ENCODE results near the gene RPTOR. TPM values are rescaled to one million over a fixed set of nuclear protein-coding genes. Genes with fewer than 3 reads are reported as not detected.

RPTOR gene
- total RNA-seq, 3 donors from 2014 or later = 21.4 to 27.5 (median 23.6) TPM

- intact Hi-C loops (cut with DNase I; ENCODE audit: low total_unique reads) = no loop called here
- no peak for TF ChIP-seq POLR2A (IDR thresholded peaks at IDR 0.05)
- TF ChIP-seq POLR2AphosphoS5 (IDR thresholded peaks at IDR 0.05) = no peak
- TF ChIP-seq CTCF (IDR thresholded peaks at IDR 0.05) = no peak
- no peaks in the 10 kb centered on the region for H3K36me3 ChIP-seq
- no peaks in the 10 kb centered on the region for H3K4me1 ChIP-seq
- H3K27ac ChIP-seq = no peak overlapping the region
- DNase-seq (ENCODE audit: low spot score in 2 of 2) = no peak
- no peaks in the 10 kb centered on the region for H3K27me3 ChIP-seq
- H3K9me3 ChIP-seq = no peaks in the 10 kb centered on the region
- H3K4me3 ChIP-seq = no peak overlapping the region
Observed at GRCh38 chr17:80951121-80952090, 406.8 kb downstream of the RPTOR start.

GRCh38 chr17:80952291-80952690 lies 407.7 kb downstream of the RPTOR start:
- H3K27ac ChIP-seq = no peak overlapping the region
- intact Hi-C loops (cut with DNase I; ENCODE audit: low total_unique reads) = no loop called here
- no peaks in the 10 kb centered on the region for H3K27me3 ChIP-seq
- no peak overlapping the region for H3K4me3 ChIP-seq
- no peaks in the 10 kb centered on the region for H3K4me1 ChIP-seq
- DNase-seq (ENCODE audit: low spot score in 2 of 2) = no peak
- H3K9me3 ChIP-seq = no peaks in the 10 kb centered on the region
- no peak for TF ChIP-seq CTCF (IDR thresholded peaks at IDR 0.05)
- TF ChIP-seq POLR2A (IDR thresholded peaks at IDR 0.05) = no peak
- TF ChIP-seq POLR2AphosphoS5 (IDR thresholded peaks at IDR 0.05) = no peak
- no peaks in the 10 kb centered on the region for H3K36me3 ChIP-seq

GRCh38 chr17:80953471-80954315 lies 409.1 kb downstream of the RPTOR start:
- H3K36me3 ChIP-seq = no peaks in the 10 kb centered on the region
- H3K4me1 ChIP-seq = peaks cover 0 to 1% of the 10 kb centered on the region in 2 donors
- H3K4me3 ChIP-seq = no peak overlapping the region
- H3K27ac ChIP-seq = no peak overlapping the region
- DNase-seq (ENCODE audit: low spot score in 2 of 2) = no peak
- H3K9me3 ChIP-seq = no peaks in the 10 kb centered on the region
- TF ChIP-seq CTCF (IDR thresholded peaks at IDR 0.05) (no peak), POLR2AphosphoS5 (IDR thresholded peaks at IDR 0.05) (no peak), POLR2A (IDR thresholded peaks at IDR 0.05) (no peak)
- intact Hi-C loops (cut with DNase I; ENCODE audit: low total_unique reads) = no loop called here
- no peaks in the 10 kb centered on the region for H3K27me3 ChIP-seq

- H3K36me3 ChIP-seq = no peaks in the 10 kb centered on the region
- TF ChIP-seq POLR2A (IDR thresholded peaks at IDR 0.05) = no peak
- DNase-seq (ENCODE audit: low spot score in 2 of 2) = no peak
Observed at GRCh38 chr17:80955078-80955477, 410.4 kb downstream of the RPTOR start.

GRCh38 chr17:80955671-80956280 lies 411.1 kb downstream of the RPTOR start:
- Histone ChIP-seq H3K36me3 (no peaks in the 10 kb centered on the region), H3K9me3 (no peaks in the 10 kb centered on the region), H3K27ac (no peak overlapping the region), H3K4me3 (no peak overlapping the region), H3K27me3 (no peaks in the 10 kb centered on the region), H3K4me1 (peaks cover 15% of the 10 kb centered on the region in 2 donors)
- TF ChIP-seq POLR2A (IDR thresholded peaks at IDR 0.05) = no peak
- no peak for TF ChIP-seq CTCF (IDR thresholded peaks at IDR 0.05)
- no peak for TF ChIP-seq POLR2AphosphoS5 (IDR thresholded peaks at IDR 0.05)
- no peak for DNase-seq (ENCODE audit: low spot score in 2 of 2)
- intact Hi-C loops (cut with DNase I; ENCODE audit: low total_unique reads) = no loop called here

More at GRCh38 chr17:80955078-80955477, 410.4 kb downstream of the RPTOR start:
- no peak overlapping the region for H3K27ac ChIP-seq
- intact Hi-C loops (cut with DNase I; ENCODE audit: low total_unique reads) = no loop called here
- no peaks in the 10 kb centered on the region for H3K27me3 ChIP-seq
- no peaks in the 10 kb centered on the region for H3K9me3 ChIP-seq
- H3K4me1 ChIP-seq = peaks cover 13 to 15% of the 10 kb centered on the region in 2 donors
- H3K4me3 ChIP-seq = no peak overlapping the region
